ENCODE data around the gene CORO1C.
A peak's percentile ranks its signal among the peaks of the same experiment; 100 is the strongest.

Gene CORO1C

GRCh38 chr12:108613548-108613947 lies 117.8 kb downstream of the CORO1C start:
- no peak for DNase-seq

- no peak for DNase-seq
These were observed 118.5 kb downstream of the CORO1C start for GRCh38 chr12:108612788-108613282.

GRCh38 chr12:108611884-108612415 lies 119.4 kb downstream of the CORO1C start:
- peak; percentile 40 for DNase-seq

GRCh38 chr12:108610856-108611605 lies 120.3 kb downstream of the CORO1C start:
- DNase-seq = no peak

GRCh38 chr12:108610336-108610815 lies 120.9 kb downstream of the CORO1C start:
- DNase-seq = no peak

GRCh38 chr12:108609537-108610335 lies 121.6 kb downstream of the CORO1C start:
- peak; percentile 85 for DNase-seq

GRCh38 chr12:108608616-108609015 lies 122.7 kb downstream of the CORO1C start:
- no peak for DNase-seq

GRCh38 chr12:108607981-108608600 lies 123.2 kb downstream of the CORO1C start:
- DNase-seq = no peak

- DNase-seq = no peak
These were observed 124.8 kb downstream of the CORO1C start for GRCh38 chr12:108606492-108606891.

- no peak for DNase-seq
These were observed 125.5 kb downstream of the CORO1C start for GRCh38 chr12:108605690-108606406.

- DNase-seq = peak; percentile 21
These were observed 126.2 kb downstream of the CORO1C start for GRCh38 chr12:108605000-108605689.

- no peak for DNase-seq
These were observed 126.9 kb downstream of the CORO1C start for GRCh38 chr12:108604208-108604941.

- no peak for DNase-seq
These were observed 127.6 kb downstream of the CORO1C start for GRCh38 chr12:108603743-108604142.

- DNase-seq = no peak
These were observed 128.2 kb downstream of the CORO1C start for GRCh38 chr12:108602976-108603704.

GRCh38 chr12:108602209-108602705 lies 129.1 kb downstream of the CORO1C start:
- no peak for DNase-seq

- DNase-seq = no peak
These were observed 130.7 kb downstream of the CORO1C start for GRCh38 chr12:108600702-108601007.

GRCh38 chr12:108599948-108600701 lies 131.2 kb downstream of the CORO1C start:
- no peak for DNase-seq

- no peak for DNase-seq
These were observed 131.8 kb downstream of the CORO1C start for GRCh38 chr12:108599541-108599940.

- DNase-seq = no peak
These were observed 132.6 kb downstream of the CORO1C start for GRCh38 chr12:108598553-108599250.
